Measurements from ENCODE around the gene PRKG1.

The PRKG1 gene

DNA sequence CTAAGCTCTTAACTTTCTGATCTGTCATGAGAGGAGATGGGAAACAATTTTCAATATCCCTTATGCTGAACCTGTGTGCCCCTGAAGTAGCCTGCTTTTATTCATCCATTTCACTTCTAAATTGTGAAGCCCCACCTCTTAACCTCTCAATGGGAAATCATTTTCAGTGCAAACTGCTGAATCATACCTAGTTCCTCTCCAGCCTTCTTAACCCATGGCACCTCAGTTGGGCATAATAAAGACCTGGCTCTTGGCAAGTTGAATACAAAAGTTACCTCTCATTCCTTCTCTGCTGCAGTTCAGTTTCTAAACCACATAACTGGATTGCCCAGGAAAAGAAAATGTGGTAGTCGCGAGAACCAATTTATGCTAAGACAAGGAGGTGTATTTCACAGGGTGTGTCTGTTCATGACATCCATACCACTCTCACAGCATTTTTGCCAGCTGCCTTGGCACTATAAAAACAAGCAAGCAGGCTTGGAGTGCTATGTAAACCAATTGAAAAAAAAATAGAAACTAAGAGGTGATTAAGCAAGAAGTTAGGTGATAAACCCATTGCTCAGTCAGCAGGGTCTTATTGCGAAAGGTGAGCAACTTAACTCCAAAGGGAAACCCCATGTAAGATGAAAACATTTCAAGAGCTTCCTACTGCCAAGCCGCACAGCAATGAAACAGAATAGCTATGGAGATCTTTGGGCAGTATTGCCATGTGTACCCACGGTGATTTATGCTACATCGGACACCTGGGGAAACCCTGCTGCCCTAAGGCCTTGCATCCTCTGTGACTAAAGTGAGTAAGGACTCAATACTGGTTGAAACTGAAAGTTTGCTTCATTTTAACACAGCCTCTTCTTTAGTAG lies 1182.8 kb downstream of the PRKG1 start:
- no peak for DNase-seq

DNA sequence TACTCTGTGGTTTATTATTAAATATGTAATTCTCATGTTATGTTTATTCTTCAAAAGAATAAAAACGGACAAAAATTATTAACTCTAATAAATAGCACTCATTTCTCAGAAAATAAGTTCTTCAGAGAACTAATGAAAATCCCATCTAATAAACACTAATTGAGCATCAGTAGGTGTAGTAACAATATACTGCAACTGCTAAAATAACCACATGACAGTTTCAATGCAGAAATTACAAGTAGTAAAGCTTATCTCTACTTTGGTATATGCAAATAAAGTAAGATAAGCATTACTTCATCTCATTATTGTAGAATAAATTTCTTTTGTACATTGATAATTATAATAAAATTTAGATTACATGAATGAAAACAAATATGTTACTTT lies 1183.4 kb downstream of the PRKG1 start:
- DNase-seq, result no peak

DNA sequence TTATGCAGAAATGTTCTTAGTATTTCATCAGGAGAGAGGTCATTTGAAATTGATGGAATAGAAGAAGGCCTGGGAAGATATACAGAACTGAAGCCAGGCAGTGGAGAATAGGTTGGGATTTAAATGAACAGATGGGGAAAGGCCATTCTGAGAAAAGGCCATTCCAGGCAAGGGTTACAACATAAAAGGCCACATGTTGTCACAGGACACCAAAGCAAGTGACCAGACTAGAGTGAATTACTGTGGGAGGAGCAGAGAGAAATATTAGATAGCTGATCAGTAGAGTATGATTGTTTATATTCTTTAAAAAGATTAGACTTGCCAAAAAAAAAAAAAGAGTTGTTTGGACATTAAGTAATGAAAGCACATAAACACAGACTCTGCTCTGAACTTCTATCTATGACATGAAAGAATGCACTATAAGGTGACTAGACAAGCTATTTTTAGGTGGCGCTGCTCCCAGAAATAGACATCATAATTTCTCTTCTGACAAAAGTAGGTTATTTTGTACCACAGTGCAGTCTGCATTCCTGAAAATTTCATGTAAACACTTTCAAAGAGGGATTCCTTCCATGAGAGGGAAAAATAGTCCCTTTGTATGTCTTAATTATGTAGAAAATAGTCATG lies 1184.6 kb downstream of the PRKG1 start:
- DNase-seq, result no peak

DNA sequence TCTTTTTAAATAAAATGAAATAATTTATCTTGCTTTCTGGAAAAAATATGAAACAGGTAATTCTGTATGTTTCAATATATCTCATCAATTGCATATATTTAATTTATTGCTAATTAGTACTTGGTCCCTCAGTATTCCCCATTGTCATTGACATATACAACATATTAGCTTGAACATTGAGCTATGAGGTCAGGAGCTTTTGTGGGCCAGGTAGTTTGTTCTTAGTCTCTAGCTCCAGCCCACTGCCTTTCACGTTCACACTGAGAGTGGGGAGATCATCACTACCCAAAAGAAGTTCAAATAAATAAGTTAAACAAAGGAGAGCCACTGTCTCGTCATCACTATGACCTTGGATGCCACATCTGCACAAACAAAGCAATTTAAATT lies 1185.1 kb downstream of the PRKG1 start:
- no peak for DNase-seq

GRCh38 chr10:52261362-52261761 lies 1187.1 kb downstream of the PRKG1 start:
- no peak for DNase-seq

DNA sequence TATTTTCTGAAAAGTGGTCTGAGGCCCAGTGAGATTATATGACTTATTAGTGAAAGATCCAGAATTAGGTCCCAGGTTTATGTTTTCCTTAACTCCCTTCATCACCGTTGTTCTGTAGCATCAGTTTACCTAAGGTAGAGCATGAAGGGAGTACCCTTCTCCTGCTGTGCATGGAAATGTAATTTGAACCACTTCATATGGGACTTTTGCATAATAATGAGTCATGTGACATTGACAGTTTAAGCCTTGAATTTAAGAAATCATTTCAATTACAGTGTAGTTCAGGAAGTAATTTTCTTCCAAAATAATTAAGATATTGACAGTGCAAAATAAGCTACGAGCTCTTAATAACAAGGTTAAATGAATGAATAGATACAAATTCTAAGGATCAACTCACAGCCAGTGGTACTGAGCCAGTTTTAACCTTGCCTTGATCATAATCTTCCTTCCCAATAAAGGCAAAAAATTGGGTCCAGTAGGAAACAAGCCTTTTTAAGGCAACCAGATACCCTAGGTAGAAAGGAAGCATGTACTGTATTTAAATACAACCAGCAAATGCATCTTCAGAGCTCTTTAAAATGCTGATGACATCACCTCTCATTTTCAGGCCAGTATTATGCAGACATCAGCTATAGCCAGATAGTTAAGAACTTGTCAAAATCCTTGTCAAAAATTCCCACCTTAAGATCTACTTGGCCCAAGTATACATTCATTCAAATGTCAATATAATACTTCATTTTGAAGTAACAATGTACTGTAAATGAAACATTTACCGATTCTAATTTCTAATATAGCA lies 1191.0 kb downstream of the PRKG1 start:
- no peak for DNase-seq

- no peak for DNase-seq
These were observed 1192.6 kb downstream of the PRKG1 start for GRCh38 chr10:52266858-52267257.

GRCh38 chr10:52268790-52269189 lies 1194.5 kb downstream of the PRKG1 start:
- no peak for DNase-seq

DNA sequence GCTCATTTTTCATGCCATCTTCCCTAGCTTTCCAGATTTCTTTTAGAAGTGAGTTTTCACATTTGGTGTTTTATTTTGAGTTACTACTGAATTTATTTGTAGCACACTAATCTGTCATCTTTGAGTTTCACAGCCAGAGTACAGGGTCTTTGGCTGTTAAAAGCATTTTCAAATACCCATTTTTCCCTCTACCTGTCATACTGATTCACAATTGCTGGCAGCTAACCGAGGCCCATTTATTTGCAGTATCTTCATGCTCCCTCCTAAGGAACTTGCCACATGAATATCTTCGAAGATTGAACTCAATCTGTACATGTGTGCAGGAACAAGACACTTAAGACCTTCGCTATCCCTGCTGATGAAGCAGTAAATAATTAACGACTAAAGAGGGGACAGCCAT lies 1194.9 kb downstream of the PRKG1 start:
- no peak for DNase-seq

- no peak for DNase-seq
These were observed 1201.9 kb downstream of the PRKG1 start for GRCh38 chr10:52276163-52276562.

- no peak for DNase-seq
These were observed 1202.7 kb downstream of the PRKG1 start for GRCh38 chr10:52276986-52277385.

DNA sequence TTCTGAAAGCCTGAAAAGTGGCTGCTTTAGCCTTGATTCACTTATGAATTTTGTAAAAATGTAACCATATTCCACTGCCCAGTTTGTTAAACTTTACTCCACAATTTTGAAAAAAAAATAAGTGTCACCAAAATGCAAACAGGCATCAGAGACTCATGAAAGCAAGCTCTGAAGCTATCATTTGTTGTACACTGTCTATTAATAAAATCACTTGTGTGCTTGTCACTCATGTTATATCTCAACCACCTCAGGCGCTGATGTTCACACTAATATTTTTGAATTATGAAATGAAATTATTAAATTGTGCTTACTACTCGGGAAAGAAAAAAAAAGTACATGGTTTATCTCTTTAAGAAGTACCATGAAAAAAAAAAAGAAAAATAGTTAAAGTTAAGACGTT lies 1205.3 kb downstream of the PRKG1 start:
- no peak for DNase-seq

GRCh38 chr10:52280051-52280450 lies 1205.8 kb downstream of the PRKG1 start:
- DNase-seq, result no peak

DNA sequence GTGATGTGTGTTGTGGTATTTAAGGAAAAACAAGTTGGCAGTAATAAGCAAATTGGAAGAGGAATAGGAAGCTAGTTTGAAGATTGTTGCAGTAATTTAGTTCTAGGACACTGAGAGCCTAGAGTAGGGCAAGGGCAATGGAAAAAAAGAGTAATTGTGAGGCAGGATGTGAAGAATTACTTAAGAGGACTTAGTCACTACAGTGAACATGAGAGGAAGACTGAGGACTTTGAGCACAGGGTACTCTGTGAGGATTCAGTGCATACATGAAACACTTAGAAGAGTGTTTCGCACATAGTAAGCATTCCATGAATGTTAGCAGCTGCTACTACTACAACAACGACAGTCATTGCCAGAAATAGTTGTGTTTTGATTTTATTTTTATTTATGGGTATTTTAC lies 1208.9 kb downstream of the PRKG1 start:
- DNase-seq, result no peak

DNA sequence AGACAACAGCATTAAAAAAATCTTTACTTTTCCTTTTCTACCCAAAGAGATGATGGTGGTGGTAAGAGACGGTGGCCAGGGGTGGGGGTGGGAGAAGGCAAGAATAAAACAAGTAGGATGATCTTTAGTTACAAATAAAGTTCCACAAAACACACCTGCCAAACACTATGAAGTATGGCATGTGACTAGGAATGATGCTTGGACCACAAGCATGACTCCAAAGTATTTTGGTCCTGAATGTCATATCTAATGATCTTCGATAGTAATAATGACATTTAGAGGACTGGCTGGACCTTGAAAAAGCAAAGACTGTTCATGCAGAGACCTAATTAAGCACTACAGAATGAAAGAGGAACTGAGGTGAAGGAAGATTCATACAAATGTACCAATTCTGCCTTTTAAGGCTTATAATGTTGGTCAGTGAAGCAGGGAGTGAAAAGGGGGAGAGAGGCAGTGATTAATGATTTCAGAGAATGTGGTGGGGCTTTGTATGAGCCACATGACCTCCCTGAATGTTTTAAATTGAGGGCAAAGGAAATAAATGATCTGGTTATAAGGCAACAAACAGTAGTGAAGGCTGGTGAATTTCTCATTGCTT lies 1210.2 kb downstream of the PRKG1 start:
- no peak for DNase-seq

DNA sequence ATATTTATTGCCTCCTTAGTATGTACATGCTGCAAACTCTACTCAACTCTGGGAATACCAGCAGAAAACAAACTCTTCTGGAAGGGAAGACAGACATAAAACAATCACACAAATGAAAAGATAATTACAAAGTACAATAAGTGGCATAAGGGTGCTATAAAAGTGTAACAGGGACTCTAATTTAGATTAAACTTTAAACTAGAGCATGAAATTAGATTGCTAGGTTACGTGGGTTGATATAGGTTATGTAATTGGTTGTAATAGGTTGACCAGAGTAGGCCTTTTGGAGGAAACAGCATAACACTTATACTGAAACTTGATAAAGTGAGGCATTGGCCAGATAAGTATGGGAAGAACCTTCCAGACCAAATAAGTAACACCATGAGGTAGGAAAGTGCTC lies 1213.6 kb downstream of the PRKG1 start:
- DNase-seq, result no peak

DNA sequence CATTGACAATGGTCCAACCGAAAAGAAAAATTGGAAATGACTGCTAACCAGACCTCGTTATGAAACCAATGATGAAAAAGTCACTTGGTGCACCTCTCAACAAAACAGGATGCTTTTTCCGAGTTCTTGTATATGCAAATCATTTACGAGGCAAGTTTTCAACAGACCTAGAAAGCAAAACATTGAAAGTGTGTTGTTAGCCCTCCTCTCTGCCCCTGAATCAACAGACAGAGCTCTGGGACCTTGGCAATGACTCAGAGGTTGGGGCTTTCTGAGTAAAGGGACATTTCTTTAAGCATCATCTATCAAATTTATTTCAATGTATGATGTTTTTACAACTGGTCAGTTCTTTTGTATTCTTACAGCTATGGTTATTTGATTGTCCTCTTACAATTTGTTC lies 1223.5 kb downstream of the PRKG1 start:
- no peak for DNase-seq

DNA sequence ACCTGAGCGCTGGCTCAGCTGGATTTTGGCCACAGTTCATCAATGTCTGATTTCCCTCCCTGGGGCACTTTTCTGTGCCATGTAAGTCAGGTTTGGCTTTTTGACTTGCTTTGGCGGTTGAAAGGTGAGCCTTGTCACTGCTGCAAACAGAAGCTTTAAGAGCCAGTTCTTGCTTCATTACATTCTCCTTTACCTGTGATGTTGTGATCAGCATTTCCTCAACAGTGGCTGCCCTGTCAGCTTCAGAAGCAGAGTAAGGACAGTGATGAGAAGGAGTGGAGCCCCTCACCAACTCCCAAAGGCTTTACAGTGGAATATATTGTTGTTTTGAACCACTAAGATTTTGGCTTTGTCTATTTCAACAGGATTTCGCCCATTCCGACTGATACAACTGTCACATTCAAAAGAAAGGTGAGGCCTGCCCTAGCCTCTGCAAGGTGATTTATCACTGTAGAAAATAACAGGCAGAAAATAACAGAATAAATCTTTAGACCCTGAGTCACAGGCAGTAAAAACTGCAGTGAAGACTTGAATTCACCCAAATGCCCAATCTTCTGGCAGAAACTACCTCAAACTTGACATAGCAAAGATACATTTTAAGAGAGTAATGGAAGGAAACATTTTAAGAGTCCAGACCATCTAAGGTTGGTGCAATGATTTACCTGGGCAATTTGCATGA lies 1226.5 kb downstream of the PRKG1 start:
- DNase-seq, result no peak

DNA sequence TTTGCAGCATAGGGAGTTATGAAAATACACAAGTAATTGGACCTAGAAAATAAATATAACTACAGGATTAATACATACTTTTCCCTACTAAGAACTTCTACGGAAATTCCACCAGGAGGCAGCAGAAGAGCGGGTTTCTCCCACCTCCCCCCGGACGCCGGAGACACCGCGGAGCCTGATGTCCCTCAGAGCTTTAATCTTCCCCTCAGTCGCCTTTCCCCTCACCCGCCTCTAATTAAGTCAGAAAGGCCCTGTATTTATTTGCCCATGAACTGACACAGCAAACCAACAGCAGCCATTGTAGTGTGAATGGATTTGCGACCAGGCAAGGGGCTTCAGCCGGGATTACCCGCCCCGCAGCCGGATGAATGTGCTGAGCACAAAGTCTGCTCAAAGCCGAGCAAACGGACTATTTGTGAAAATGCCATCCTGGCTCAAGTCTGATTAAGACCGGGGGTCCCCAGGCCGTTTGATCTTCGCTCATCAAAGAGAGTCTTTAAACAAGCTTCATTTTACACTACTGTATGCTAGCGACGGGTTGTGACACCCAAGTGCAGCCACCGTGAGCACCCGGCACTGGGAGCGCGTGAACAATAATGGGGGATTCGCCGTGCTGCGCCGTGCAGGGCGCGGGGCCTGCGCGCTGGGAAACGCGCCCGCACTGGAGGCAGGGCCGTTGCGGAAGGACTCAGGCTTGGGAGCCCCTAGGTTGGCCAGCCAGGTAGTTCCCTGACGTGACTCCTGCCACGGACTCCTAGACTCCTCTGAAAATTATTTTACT lies 1234.2 kb downstream of the PRKG1 start:
- no peak for DNase-seq

GRCh38 chr10:52312942-52313255 lies 1238.6 kb downstream of the PRKG1 start:
- no peak for DNase-seq

GRCh38 chr10:52313256-52313932 lies 1239.1 kb downstream of the PRKG1 start:
- no peak for DNase-seq
